Measurements from ENCODE around the gene STXBP3.

GRCh38 chr1:108777839-108778238 is 31.4 kb downstream of the STXBP3 start:
- TF ChIP-seq CTCF (conservative IDR thresholded peaks at IDR 0.05; ENCODE audit: low read depth, low read length) (no peak), POLR2A (IDR thresholded peaks at IDR 0.05; ENCODE audit: low read depth, low read length) (no peak), BHLHE40 (IDR thresholded peaks at IDR 0.05; ENCODE audit: low read depth, low read length) (no peak), CEBPB (IDR thresholded peaks at IDR 0.05; ENCODE audit: low read depth, low read length) (no peak)

Measured in IMR-90 (cell line).